ENCODE results near the gene PIPOX. TPM values are rescaled to one million over a fixed set of nuclear protein-coding genes. Genes with fewer than 3 reads are reported as not detected.
"Not testable (repeated sequence)": the region's sequence is repeated elsewhere in the genome, so short reads cannot be mapped to it uniquely, and the experiment has no call there.

The PIPOX gene
- total RNA-seq, 1 donor from 2014 or later = 1.5 TPM

GRCh38 chr17:29073520-29073919, 30.6 kb downstream of the PIPOX start:
- DNase-seq (ENCODE audit: extremely low read depth, low read depth, low spot score) = no peak

- no peak for DNase-seq (ENCODE audit: extremely low read depth, low read depth, low spot score)
Observed at GRCh38 chr17:29074488-29074887, 31.5 kb downstream of the PIPOX start.

GRCh38 chr17:29076087-29076486, 33.1 kb downstream of the PIPOX start:
- no peak for DNase-seq (ENCODE audit: extremely low read depth, low read depth, low spot score)

DNA sequence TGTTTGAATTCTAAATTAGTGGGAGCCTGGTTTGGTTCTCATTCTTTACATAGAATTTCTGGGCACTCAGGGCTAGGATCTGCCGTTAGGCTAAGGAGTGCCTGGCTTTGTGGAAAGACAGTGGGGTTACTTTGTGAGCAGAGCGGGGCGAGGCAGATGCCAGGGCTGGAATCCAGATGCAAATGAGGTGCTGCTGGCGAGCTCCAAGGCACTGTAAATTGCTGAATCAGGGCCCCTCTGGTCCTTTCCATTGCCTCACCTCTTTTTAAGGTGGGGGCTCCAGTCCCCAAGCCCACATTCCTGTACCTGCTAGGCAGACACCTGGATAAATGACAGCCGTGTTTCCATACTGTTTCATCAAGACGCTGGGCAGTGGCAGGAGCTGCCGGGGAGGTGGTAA, 33.8 kb downstream of the PIPOX start:
- DNase-seq (ENCODE audit: extremely low read depth, low read depth, low spot score) = no peak

- no peak for DNase-seq (ENCODE audit: extremely low read depth, low read depth, low spot score)
Observed at GRCh38 chr17:29077320-29077719, 34.4 kb downstream of the PIPOX start.

DNA sequence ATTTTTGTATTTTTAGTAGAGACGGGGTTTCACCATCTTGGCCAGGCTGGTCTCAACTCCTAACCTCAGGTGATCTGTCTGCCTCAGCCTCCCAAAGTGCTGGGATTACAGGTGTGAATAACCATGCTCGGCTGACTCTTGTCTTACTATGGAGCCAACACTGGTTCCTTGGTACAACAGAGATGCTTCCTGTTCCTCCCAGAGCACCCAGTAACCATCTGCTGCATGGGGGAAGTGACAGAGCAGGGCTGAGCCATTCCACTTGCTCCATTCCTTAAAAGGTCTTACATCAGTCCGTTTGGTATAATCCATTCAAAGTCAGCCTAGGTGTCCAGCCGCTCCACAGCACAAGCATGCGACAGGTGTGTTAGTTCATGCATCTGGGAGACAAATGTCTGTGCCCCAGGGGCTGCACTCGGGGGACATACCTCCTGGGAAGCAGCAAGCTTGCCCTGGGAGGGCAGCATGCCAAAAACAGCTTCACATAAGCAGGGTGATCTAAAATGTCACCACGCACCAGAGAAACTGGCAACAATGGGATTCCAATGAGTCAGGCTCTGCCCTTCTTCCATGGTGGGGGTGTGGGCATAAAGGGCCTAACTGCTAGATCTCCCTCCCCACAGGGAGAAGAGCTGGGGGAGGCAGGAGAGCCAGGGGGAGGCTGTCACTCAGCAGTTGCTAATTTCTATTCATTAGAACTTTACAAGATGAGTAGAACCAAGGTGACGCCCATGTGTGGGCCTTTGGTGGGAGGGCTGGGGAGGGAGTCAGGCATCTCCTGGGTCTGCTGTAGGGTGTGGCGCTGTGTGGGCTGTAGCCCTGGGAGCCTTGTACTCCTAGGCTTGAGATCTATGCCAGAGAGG, 35.5 kb downstream of the PIPOX start:
- no peak for DNase-seq (ENCODE audit: extremely low read depth, low read depth, low spot score)

GRCh38 chr17:29079433-29079832, 36.5 kb downstream of the PIPOX start:
- DNase-seq (ENCODE audit: extremely low read depth, low read depth, low spot score) = no peak

DNA sequence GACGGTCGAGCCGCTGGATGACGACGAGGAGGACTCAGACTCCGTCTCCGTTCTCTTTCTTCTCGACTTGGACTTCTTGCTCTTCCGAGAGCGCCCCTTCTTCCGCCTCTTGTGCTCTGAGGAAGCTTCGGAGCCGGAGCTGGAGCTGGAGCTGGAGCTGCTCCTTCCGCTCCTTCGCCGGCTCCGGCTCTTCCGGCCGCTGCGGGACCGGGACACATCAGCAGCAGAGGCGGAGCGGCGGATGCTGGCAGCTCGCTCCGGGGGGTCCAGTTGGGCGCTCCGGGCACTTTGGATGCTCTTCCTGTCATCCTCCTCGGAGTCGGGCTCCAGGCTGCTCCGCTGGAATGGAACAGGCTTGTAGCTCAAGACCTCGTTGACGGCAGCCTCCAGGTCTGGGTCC, 36.9 kb downstream of the PIPOX start:
- no peak for DNase-seq (ENCODE audit: extremely low read depth, low read depth, low spot score)

DNA sequence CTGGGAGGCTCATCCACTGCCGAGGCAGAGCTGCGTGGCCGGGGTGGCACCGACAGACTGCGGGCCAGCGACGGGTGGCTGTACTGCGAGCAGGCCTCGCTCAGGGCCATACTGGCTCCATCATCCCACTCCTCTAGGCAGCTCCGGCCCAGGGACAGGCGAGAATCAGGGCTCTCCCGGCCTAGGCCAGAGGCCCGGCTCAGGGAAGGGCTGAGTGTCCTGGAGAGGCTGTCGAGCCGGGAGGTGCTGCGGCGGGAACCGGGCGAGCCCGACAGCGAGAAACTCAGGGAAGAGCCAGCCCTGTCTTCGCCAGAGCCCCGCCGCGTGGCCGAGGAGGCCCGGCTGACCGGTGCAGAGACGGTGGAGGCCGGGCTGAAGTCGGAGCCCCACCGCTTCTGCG, 37.4 kb downstream of the PIPOX start:
- no peak for DNase-seq (ENCODE audit: extremely low read depth, low read depth, low spot score)

DNA sequence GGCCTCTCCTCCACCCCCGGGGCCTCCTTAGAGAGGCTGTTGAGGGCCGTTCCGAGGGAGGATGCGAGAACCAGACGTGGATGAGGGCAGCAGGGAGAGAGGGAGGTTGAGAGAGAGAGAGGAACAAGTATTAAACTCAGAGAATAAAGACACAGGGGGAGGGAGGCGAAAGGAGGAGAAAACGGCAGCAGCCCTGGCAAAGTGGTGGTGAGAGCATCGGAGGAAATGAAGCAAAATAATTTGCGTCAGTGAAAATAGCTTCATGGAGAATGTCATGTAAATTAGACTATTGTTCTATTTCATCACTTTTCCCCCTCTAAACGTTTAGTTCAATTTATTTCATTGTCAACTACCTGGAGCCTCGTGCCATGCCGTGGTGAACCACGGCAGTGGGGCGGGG, 38.0 kb downstream of the PIPOX start:
- DNase-seq (ENCODE audit: extremely low read depth, low read depth, low spot score) = no peak

- no peak for DNase-seq (ENCODE audit: extremely low read depth, low read depth, low spot score)
Observed at GRCh38 chr17:29084541-29085146, 41.7 kb downstream of the PIPOX start.

GRCh38 chr17:29085223-29085622, 42.3 kb downstream of the PIPOX start:
- DNase-seq (ENCODE audit: extremely low read depth, low read depth, low spot score) = no peak

GRCh38 chr17:29086628-29087332, 43.8 kb downstream of the PIPOX start:
- no peak for DNase-seq (ENCODE audit: extremely low read depth, low read depth, low spot score)

GRCh38 chr17:29088782-29089181, 45.8 kb downstream of the PIPOX start:
- DNase-seq (ENCODE audit: extremely low read depth, low read depth, low spot score) = not testable (repeated sequence)

GRCh38 chr17:29089601-29090044, 46.7 kb downstream of the PIPOX start:
- no peak for DNase-seq (ENCODE audit: extremely low read depth, low read depth, low spot score)

- DNase-seq (ENCODE audit: extremely low read depth, low read depth, low spot score) = no peak
Observed at GRCh38 chr17:29090108-29090507, 47.2 kb downstream of the PIPOX start.

DNA sequence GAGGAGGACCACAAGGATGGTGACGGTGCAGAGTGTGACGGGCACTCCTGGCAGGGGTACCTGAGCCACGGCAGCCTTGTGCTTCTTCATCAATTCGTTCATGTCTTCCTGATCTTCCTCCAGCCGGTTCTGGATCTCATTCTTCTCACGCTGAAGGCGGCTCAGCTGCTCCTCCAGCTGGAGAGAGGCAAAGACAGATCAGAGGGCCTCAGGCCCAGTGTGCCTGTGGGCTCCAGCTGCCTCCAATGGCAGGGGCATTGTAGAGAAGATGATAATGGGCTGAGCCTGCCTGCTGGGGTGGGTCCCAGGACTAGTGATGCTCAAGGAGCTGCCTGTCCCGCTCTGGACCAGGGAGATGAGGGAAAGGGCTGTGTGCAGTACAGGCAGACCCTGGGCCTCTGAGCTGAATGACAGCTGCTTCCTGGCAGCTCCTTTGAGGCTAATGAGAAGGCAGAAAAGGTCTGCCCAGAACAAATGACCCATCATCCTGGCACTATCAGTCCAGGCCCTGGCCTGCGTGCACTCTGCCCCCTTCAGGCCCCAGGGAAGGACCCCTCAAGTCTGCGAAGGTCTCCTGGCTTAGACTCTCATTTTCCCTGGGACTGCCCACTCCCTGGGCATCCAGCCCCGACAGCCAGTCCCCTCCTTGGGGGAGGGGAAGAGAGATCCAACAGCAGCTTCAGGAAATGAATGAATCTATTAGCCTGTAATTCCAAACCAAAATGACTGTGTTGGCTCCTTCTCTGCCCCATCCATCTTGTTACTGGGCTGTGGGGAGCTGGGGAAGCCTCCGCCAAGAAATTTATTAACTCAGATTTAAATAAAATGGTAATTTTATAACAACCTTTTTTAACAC, 48.0 kb downstream of the PIPOX start:
- DNase-seq (ENCODE audit: extremely low read depth, low read depth, low spot score) = no peak

- DNase-seq (ENCODE audit: extremely low read depth, low read depth, low spot score) = no peak
Observed at GRCh38 chr17:29091606-29092289, 48.8 kb downstream of the PIPOX start.

DNA sequence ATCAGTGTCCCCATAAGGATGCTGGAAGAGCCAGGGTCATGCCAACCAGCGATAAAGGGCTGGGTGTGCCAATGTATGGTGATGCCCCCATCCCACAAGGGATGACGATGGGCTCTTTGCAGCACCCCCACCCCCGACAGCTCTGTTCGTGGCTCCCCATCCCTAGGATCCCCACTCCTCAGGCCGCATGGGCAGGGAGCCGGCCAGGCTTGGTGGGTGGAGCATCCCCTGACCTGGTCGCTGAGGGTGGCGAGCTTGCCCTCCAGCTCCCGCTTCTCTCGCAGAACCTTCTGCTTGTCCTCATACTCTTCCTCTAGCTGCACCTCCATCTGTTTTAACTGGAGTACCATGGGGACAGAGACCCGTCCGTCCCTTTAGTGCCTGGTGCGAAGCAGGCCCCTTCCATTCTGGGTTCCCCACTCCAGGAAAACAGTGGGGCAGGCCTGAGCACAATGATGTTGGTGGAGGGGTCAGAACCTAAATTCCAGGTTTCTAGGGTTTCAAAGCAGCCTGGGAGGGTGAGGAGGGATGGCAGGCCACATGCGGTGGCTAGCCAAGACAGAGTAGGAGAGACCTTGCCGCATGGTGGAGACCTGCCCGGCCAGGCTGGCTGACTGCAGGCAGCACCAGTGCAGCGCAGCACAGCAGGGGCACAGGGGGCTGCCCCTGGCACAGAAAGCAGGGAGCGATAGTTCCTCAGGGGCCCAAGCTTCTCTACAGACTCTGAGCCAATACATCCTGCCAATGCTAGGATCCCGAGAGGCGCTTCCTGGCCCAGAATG, 50.3 kb downstream of the PIPOX start:
- DNase-seq (ENCODE audit: extremely low read depth, low read depth, low spot score) = no peak

Data from glomerular endothelial cell (primary cell).